GM12878 (cell line): ENCODE data around the gene KIF2C. TPM values are rescaled to one million over a fixed set of nuclear protein-coding genes. Genes with fewer than 3 reads are reported as not detected.
A peak's percentile ranks its signal among the peaks of the same experiment; 100 is the strongest.

Source experiments
- ATAC-seq: fragments of 200-7000 bp; cut with Tn5 transposase; 3 replicates; pipeline ENCODE4 v1.9.1; 2020; ENCODE audit warnings: mild to moderate bottlenecking, moderate library complexity
- Bru-seq: library from RNA; stranded (reverse); fragments of 400-500 nt; gene quantifications from one replicate; lab custom pipeline; 2021; lab: Mats Ljungman, UMichigan
- BruChase-seq, 2 experiments: library from RNA; stranded (reverse); fragments of 400-500 nt; gene quantifications; one replicate each; lab custom pipeline; 2021; lab: Mats Ljungman, UMichigan
- BruUV-seq: library from RNA; stranded (reverse); fragments of 400-500 nt; replicated peaks from 2 replicates; lab custom pipeline; 2021; lab: Mats Ljungman, UMichigan
- CTCF ChIA-PET: fragments of 300-600 bp; sonication (Branson Sonifier 250); formaldehyde crosslinking; extraction: SDS; loops from one replicate; lab custom pipeline; 2021; ENCODE audit warnings: inconsistent platforms; lab: Yijun Ruan, JAX
- POLR2A ChIA-PET: fragments of 350-600 bp; formaldehyde crosslinking; extraction: SDS; loops from one replicate; lab custom pipeline; 2021; ENCODE audit warnings: inconsistent platforms; lab: Charles Lee
- RAD21 ChIA-PET: fragments of 300-600 bp; sonication (Branson Sonifier 250); formaldehyde crosslinking; loops from one replicate; lab custom pipeline; 2023; ENCODE audit warnings: antibody characterized with exemption; ENCODE audit not compliant: unreplicated experiment; lab: Charles Lee
- SMC1A ChIA-PET: fragments of 300-600 bp; sonication (Branson Sonifier 250); formaldehyde crosslinking; loops from one replicate; lab custom pipeline; 2023; ENCODE audit not compliant: unreplicated experiment, uncharacterized antibody; lab: Charles Lee
- DNase-seq: peaks from one replicate; pipeline ENCODE4 v3.0.0-alpha.2; 2011; ENCODE audit warnings: low read depth, low spot score
- FAIRE-seq: peaks from 3 replicates; lab custom pipeline; 2011; peaks lifted over from hg19 to GRCh38; lab: Jason Lieb, UNC
- H2AFZ ChIP-seq: 2 replicates; pipeline ENCODE4 v1.6.0; 2011; ENCODE audit warnings: low read depth, low read length, control low read depth; ENCODE audit not compliant: control insufficient read depth
- H3K27ac ChIP-seq: 2 replicates; pipeline ENCODE4 v1.5.1; 2011; ENCODE audit warnings: control low read depth; ENCODE audit not compliant: control insufficient read depth, insufficient read depth
- H3K27me3 ChIP-seq, 2 experiments: replicated peaks in 1 of 2; 2 replicates each; pipeline versions ENCODE4 v1.6.0 to v1.6.1; 2011; ENCODE audit warnings: low read length in 1 of 2; ENCODE audit not compliant: control insufficient read depth in 2 of 2, insufficient read depth in 2 of 2
- H3K36me3 ChIP-seq, 2 experiments: 2 replicates each; pipeline ENCODE4 v1.5.1; 2011; ENCODE audit warnings: low read length in 1 of 2; ENCODE audit not compliant: control insufficient read depth in 2 of 2, insufficient read depth in 2 of 2
- H3K4me1 ChIP-seq: 2 replicates; pipeline ENCODE4 v1.6.1; 2011; ENCODE audit warnings: mild to moderate bottlenecking, low read length, moderate library complexity, mixed read lengths; ENCODE audit not compliant: control insufficient read depth, insufficient read depth
- H3K4me2 ChIP-seq: 2 replicates; pipeline ENCODE4 v1.6.0; 2011; ENCODE audit warnings: control low read depth; ENCODE audit not compliant: control insufficient read depth, insufficient read depth
- H3K4me3 ChIP-seq: fragments of 200-600 bp; sonication (generic); 2 replicates; pipeline ENCODE4 v1.5.1; 2016
- H3K79me2 ChIP-seq: 2 replicates; pipeline ENCODE4 v1.6.0; 2011; ENCODE audit warnings: low read length; ENCODE audit not compliant: control insufficient read depth, insufficient read depth
- H3K9ac ChIP-seq: 2 replicates; pipeline ENCODE4 v1.8.0; 2011; ENCODE audit warnings: low read length, control low read depth, mixed read lengths; ENCODE audit not compliant: control insufficient read depth, insufficient read depth
- H3K9me3 ChIP-seq: replicated peaks from 3 replicates; pipeline ENCODE4 v1.5.1; 2011; ENCODE audit warnings: mild to moderate bottlenecking, low read length; ENCODE audit not compliant: control insufficient read depth, insufficient read depth
- H4K20me1 ChIP-seq: 2 replicates; pipeline ENCODE4 v1.6.0; 2011; ENCODE audit not compliant: control insufficient read depth, insufficient read depth
- ATF7 ChIP-seq: fragments of 450-650 bp; IDR thresholded peaks from 2 replicates; pipeline ENCODE4 v1.6.1; 2016; ENCODE audit warnings: low read depth, mild to moderate bottlenecking
- CBFB ChIP-seq: IDR thresholded peaks from 2 replicates; pipeline ENCODE4 v1.6.1; 2016; ENCODE audit warnings: antibody characterized with exemption, low read depth
- CEBPB ChIP-seq, 2 experiments: fragments of 150-350 bp in 1 of 2; IDR thresholded peaks; 2 replicates each; pipeline ENCODE4 v1.6.1; 2012 to 2014; ENCODE audit warnings: low read depth in 2 of 2, low read length in 2 of 2, borderline replicate concordance in 1 of 2, inconsistent platforms in 1 of 2
- EED ChIP-seq: sonication (generic); IDR thresholded peaks from 2 replicates; pipeline ENCODE4 v1.6.1; 2016; ENCODE audit warnings: antibody characterized with exemption, low read depth
- EP300 ChIP-seq, 2 experiments: fragments of 150-350 bp in 1 of 2; IDR thresholded peaks; 2 replicates each; pipeline ENCODE4 v1.6.1; 2011 to 2012; ENCODE audit warnings: low read depth in 2 of 2, low read length in 2 of 2, borderline replicate concordance in 1 of 2, improper control_type of control experiment in 1 of 2, inconsistent platforms in 1 of 2; ENCODE audit not compliant: control insufficient read depth in 1 of 2
- GABPA ChIP-seq: IDR thresholded peaks from 2 replicates; pipeline ENCODE4 v1.6.1; 2014; ENCODE audit warnings: antibody characterized with exemption, low read depth, mild to moderate bottlenecking, inconsistent platforms
- POU2F2 ChIP-seq: IDR thresholded peaks from 3 replicates; pipeline ENCODE4 v1.6.1; 2011; ENCODE audit warnings: low read depth, mild to moderate bottlenecking, low read length, borderline replicate concordance
- RAD21 ChIP-seq: IDR thresholded peaks from 2 replicates; pipeline ENCODE4 v1.6.1; 2011; ENCODE audit warnings: mild to moderate bottlenecking, low read depth, low read length, moderate library complexity; ENCODE audit not compliant: insufficient read depth
- RAD51 ChIP-seq: fragments of 450-650 bp; IDR thresholded peaks from 2 replicates; pipeline ENCODE4 v1.6.1; 2016; ENCODE audit warnings: moderate library complexity, mild to moderate bottlenecking, inconsistent platforms
- STAT3 ChIP-seq: IDR thresholded peaks from 2 replicates; pipeline ENCODE4 v1.6.1; 2011; ENCODE audit warnings: low read depth, low read length, improper control_type of control experiment
- SUPT20H ChIP-seq: IDR thresholded peaks from 2 replicates; pipeline ENCODE4 v1.6.1; 2011; ENCODE audit warnings: low read depth, mild to moderate bottlenecking, low read length, moderate library complexity, borderline replicate concordance; ENCODE audit not compliant: control insufficient read depth
- SUZ12 ChIP-seq: fragments of 200-600 bp; sonication (generic); IDR thresholded peaks from one replicate; pipeline ENCODE4 v1.6.1; 2018; ENCODE audit warnings: antibody characterized with exemption, mild to moderate bottlenecking; ENCODE audit not compliant: unreplicated experiment
- TBL1XR1 ChIP-seq: IDR thresholded peaks from 2 replicates; pipeline ENCODE4 v1.6.1; 2012; ENCODE audit warnings: low read depth, low read length, improper control_type of control experiment
- WGBS: methylation state at CpG from one replicate; pipeline ENCODE4 v1.1.6; 2016; ENCODE audit warnings: low lambda C conversion rate; ENCODE audit not compliant: insufficient replicate concordance, insufficient coverage; ENCODE audit errors: missing lambda C conversion rate; 5-methylcytosine and 5-hydroxymethylcytosine counted together
- in situ Hi-C: fragments of 300-500 bp; cut with MboI; formaldehyde crosslinking; loops from 9 replicates; pipeline ENCODE4 v1.14.3; 2018; ENCODE audit warnings: mixed read lengths
- intact Hi-C: fragments of 100-400 bp; cut with micrococcal nuclease; formaldehyde crosslinking; loops from one replicate; pipeline ENCODE4 v1.14.2; 2022; ENCODE audit not compliant: unreplicated experiment
- long read RNA-seq, 2 experiments: library from polyadenylated mRNA; unstranded; transcript quantifications; one replicate each; pipeline ENCODE4 v2.0.0, GENCODE V29; 2019 to 2020
- polyA minus RNA-seq, 3 experiments: library from RNA; depleted of rRNA, polyadenylated mRNA; stranded (reverse); fragments of >200 nt; gene quantifications; 2 replicates each; pipeline ENCODE4 v1.2.3, GENCODE V29; 2011
- polyA plus RNA-seq, 11 experiments: library from polyadenylated mRNA; depleted of rRNA in 4 of 11; unstranded in 6 of 11; stranded (reverse) in 5 of 11; fragments of >200 nt; fragmentation: Nextera tagmentation in 4 of 11; fragmentation: Illumina TruSeq in 1 of 11; extraction: Ambion mirVana in 4 of 11; extraction: Trizol in 1 of 11; gene quantifications; 1 replicate in 1 of 11; 2 replicates in 10 of 11; pipeline versions ENCODE4 v1.2.1 to v1.2.3, GENCODE V29; 2011 to 2016; ENCODE audit warnings: inconsistent platforms in 2 of 11, missing spikeins in 2 of 11, low read depth in 1 of 11
- total RNA-seq, 4 experiments: library from RNA; depleted of rRNA in 3 of 4; stranded (reverse); fragments of >200 nt in 3 of 4; fragmentation: Illumina TruSeq in 1 of 4; extraction: Trizol in 1 of 4; gene quantifications; 2 replicates each; pipeline versions ENCODE4 v1.2.1 to v1.2.3, GENCODE V29; 2013 to 2021
- TF ChIP-seq, protein P1 (sequence below): IDR thresholded peaks from 2 replicates; pipeline ENCODE4 v1.6.1; 2012; ENCODE audit warnings: mild to moderate bottlenecking, low read depth, low read length

Gene KIF2C
- 36.3 and 49.0 TPM in 2 replicates for total RNA-seq (2013; cell fraction: nucleolus; rRNA removed)
- total RNA-seq (2014; rRNA removed) (73.1 and 78.7 TPM in 2 replicates), total RNA-seq (2014; rRNA removed; fragmentation: Illumina TruSeq; extraction: Trizol) (80.7 and 85.6 TPM in 2 replicates), total RNA-seq (2021) (75.0 and 81.9 TPM in 2 replicates), polyA plus RNA-seq (2011; rRNA removed) (95.0 and 97.8 TPM in 2 replicates), polyA plus RNA-seq (2014; fragmentation: Illumina TruSeq; extraction: Trizol) (88.9 and 99.3 TPM in 2 replicates), polyA plus RNA-seq (2014; fragmentation: Nextera tagmentation; extraction: Ambion mirVana) (10 to 100 TPM; 42.3 to 45.5 TPM), polyA plus RNA-seq (2014; rRNA removed) (70.8 and 75.1 TPM in 2 replicates), polyA plus RNA-seq (2016; fragmentation: Nextera tagmentation; extraction: Ambion mirVana) (100 to 1,000 TPM in 1 of 2 experiments, 10 to 100 TPM in 1; 99.3 to 104 TPM), polyA minus RNA-seq (2011; rRNA and poly(A)+ RNA removed) (107 and 133 TPM in 2 replicates), Bru-seq, nascent RNA (percentile 74 among the genes with signal in this experiment), BruChase-seq, experiment 1, labeled RNA remaining after a 6-hour chase (percentile 86 among the genes with signal in this experiment), BruChase-seq, experiment 2, labeled RNA remaining after a 2-hour chase (percentile 87 among the genes with signal in this experiment)
- 21.7 TPM for polyA plus RNA-seq (2011; ENCODE audit: low read depth)
- polyA plus RNA-seq (2011; cell fraction: cytosol; rRNA removed), result 90.6 and 93.2 TPM in 2 replicates
- polyA plus RNA-seq (2011; cell fraction: nucleus; rRNA removed), result 108 and 123 TPM in 2 replicates
- polyA plus RNA-seq (2012), result 30.7 and 38.9 TPM in 2 replicates
- 30.5 and 36.8 TPM in 2 replicates for polyA minus RNA-seq (2011; cell fraction: cytosol; rRNA and poly(A)+ RNA removed)
- 28.8 and 38.6 TPM in 2 replicates for polyA minus RNA-seq (2011; cell fraction: nucleus; rRNA and poly(A)+ RNA removed)
- long read RNA-seq, experiment 1, transcript KIF2C-202 (21 exons, 2,879 nt), result major isoform, 67 of 93 reads
- long read RNA-seq, experiment 1, partial matches to known transcripts, result 6 of 93 reads
- long read RNA-seq, experiment 1, other reads (novel, unspliced or antisense), result 20 of 93 reads
- long read RNA-seq, experiment 2, transcript KIF2C-202 (21 exons, 2,879 nt), result major isoform, 606 of 826 reads
- long read RNA-seq, experiment 2, partial matches to known transcripts, result 60 of 826 reads
- long read RNA-seq, experiment 2, other reads (novel, unspliced or antisense), result 160 of 826 reads

DNA sequence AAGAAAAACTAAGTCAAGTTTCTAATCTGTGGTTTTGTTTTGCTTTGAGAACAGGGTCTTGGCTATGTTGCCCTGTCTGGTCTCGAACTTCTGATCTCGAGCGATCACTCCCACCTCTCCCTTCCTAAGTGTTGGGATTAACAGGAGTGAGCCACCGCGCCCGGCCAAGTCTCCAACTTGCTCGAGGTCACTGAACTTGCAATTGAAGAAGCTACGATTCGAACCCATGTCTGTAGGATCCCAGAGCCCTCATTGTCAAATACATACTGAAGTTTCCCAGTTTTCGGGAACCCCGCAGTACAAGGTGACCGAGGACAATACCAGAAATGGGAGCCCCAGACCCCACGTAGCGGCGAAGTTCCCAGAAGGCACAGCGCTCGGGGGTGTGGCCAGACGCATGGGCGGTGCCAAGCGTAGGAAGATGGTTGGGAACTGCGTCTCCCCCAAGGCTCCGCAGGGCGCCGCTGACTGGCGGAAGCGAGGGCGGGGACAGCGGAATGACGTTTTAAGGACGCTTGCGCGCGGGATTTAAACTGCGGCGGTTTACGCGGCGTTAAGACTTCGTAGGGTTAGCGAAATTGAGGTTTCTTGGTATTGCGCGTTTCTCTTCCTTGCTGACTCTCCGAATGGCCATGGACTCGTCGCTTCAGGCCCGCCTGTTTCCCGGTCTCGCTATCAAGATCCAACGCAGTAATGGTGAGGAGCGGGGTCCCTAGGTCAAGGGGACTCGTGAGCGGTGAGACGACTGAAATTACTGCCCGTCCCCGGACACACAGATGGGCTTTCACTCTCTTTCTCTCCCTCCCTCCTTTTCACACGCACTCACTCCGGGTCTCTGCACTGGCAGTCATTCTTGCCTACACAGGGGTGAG, at the start of gene KIF2C:
TSS of gene KIF2C (plus strand) at position 531 of the 872 bp plus-strand sequence. CDS start at position 627, 96 bp downstream.
- Histone ChIP-seq H4K20me1 (no peaks in the 10 kb centered on the region), H3K27me3 (no peaks in the 10 kb centered on the region), H3K4me2 (peak within 1 kb of the TSS; percentile 60), H3K4me1 (no peaks in the 10 kb centered on the region; the same call in 1 of the 2 replicates), H3K9ac (peak within 1 kb of the TSS; percentile 83), H2AFZ (peak within 1 kb of the TSS; percentile 98), H3K79me2 (peaks cover 41% of the 10 kb centered on the region), H3K36me3 (peaks cover 2 to 5% of the 10 kb centered on the region in 2 experiments; a peak in 3 of 4 replicates), H3K27ac (peak within 1 kb of the TSS; percentile 96), H3K9me3 (no peaks in the 10 kb centered on the region), H3K4me3 (peak within 1 kb of the TSS; percentile 96)
- DNase-seq (peak; percentile 91), FAIRE-seq (peak; percentile 91), ATAC-seq (peak; percentile 99)
- ChIA-PET CTCF (interaction anchor here (0.8 to 1.9 kb wide), 3 partner anchors 8 to 45 kb away, joined by 3 to 9 read pairs (median 4); partner anchors contain the start of gene RNU5D-1), SMC1A (interaction anchor here (1.2 kb wide), 1 partner anchor 36 kb away, joined by 3 read pairs; no protein-coding TSS in a partner anchor), POLR2A (interaction anchor here (0.9 to 1.9 kb wide), 4 partner anchors 9 to 654 kb away, joined by 3 to 5 read pairs (median 4); partner anchors contain the start of gene RNU5D-1), RAD21 (no interaction called here)
- in situ Hi-C loops, result loop anchor here (10.0 kb wide), 1 partner anchor 755 kb away; the partner anchor contains the start of gene TESK2
- WGBS, result under 1% methylated on average over 57 of the region's 57 CpGs
- intact Hi-C loops, result no loop called here
- BruUV-seq, result no TSS peak
- TF ChIP-seq CBFB (peak; percentile 74), CEBPB (IDR thresholded peaks at IDR 0.05; ENCODE audit: borderline replicate concordance in 1 of 2, low read depth in 2 of 2, low read length in 2 of 2) (no peak), EP300 (IDR thresholded peaks at IDR 0.05; ENCODE audit: borderline replicate concordance in 1 of 2, control insufficient read depth in 1 of 2, low read depth in 2 of 2, low read length in 2 of 2) (0 out of 4 replicates have a peak, but pooled peaks of 1 of the 2 experiments have one; percentile 23), GABPA (peak; percentile 70), SUPT20H (no peak), SUZ12 (no peak), RAD51 (no peak), EED (no peak; the same call in 1 of the 2 replicates), TBL1XR1 (no peak), POU2F2 (peak; percentile 16; the same call in 1 of the 3 replicates), RAD21 (no peak), ATF7 (peak; percentile 55; the same call in 1 of the 2 replicates), STAT3 (no peak)
- TF ChIP-seq, protein P1, sequence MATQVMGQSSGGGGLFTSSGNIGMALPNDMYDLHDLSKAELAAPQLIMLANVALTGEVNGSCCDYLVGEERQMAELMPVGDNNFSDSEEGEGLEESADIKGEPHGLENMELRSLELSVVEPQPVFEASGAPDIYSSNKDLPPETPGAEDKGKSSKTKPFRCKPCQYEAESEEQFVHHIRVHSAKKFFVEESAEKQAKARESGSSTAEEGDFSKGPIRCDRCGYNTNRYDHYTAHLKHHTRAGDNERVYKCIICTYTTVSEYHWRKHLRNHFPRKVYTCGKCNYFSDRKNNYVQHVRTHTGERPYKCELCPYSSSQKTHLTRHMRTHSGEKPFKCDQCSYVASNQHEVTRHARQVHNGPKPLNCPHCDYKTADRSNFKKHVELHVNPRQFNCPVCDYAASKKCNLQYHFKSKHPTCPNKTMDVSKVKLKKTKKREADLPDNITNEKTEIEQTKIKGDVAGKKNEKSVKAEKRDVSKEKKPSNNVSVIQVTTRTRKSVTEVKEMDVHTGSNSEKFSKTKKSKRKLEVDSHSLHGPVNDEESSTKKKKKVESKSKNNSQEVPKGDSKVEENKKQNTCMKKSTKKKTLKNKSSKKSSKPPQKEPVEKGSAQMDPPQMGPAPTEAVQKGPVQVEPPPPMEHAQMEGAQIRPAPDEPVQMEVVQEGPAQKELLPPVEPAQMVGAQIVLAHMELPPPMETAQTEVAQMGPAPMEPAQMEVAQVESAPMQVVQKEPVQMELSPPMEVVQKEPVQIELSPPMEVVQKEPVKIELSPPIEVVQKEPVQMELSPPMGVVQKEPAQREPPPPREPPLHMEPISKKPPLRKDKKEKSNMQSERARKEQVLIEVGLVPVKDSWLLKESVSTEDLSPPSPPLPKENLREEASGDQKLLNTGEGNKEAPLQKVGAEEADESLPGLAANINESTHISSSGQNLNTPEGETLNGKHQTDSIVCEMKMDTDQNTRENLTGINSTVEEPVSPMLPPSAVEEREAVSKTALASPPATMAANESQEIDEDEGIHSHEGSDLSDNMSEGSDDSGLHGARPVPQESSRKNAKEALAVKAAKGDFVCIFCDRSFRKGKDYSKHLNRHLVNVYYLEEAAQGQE, result no peak
